Measurements from ENCODE around the gene ACSL6. TPM values are rescaled to one million over a fixed set of nuclear protein-coding genes. Genes with fewer than 3 reads are reported as not detected.

Gene ACSL6
- polyA plus RNA-seq, 1 experiment, result not detected

DNA sequence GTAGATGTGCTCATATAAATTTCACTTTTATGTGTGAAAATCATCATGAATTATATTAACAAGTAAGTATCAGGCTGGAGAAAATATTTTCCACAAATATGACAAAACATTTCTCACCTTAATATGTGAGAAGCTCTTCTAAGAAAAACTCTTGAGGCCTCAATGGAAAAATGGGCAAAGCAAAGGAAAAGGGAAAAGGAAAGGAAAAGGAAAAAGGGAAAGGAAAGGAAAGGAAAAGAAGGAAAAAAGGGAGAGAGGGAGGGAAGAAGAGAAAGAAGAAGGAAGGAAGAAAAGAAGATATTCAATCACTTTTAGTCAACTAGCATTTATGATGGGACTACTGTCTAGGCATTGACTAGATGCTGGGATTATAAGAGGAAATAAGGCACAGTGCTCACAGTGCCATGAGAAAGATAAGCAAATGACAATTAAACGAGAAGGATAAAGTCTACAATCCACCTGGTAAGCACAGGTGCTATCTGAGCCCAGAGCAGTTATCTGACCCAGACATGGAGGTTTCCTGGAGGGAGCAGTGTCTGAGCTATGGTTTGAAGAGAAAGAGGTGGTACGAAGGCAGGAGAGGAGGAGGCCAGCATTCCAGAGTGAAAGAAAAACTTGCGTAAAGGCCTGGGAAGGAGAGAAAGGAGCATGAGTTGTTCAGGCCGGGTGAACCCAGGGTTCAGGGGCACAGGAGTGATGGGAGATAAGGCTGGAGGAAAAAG, 18.3 kb upstream of the ACSL6 start:
- no peak overlapping the region for H3K4me3 ChIP-seq (ENCODE audit: low read depth, low read length)
- no peaks in the 10 kb centered on the region for H3K36me3 ChIP-seq (ENCODE audit: control insufficient read depth, insufficient read depth, low read length)
- no peak for DNase-seq (ENCODE audit: low read depth)
- CTCF ChIA-PET, result interaction anchor here (0.6 to 0.7 kb wide), 2 partner anchors 138 to 1130 kb away, joined by 3 to 7 read pairs; no protein-coding TSS in a partner anchor
- POLR2A ChIA-PET, result no interaction called here
- TF ChIP-seq CTCF (IDR thresholded peaks at IDR 0.05; ENCODE audit: insufficient read depth, low read depth, low read length), result no peak
- H3K27me3 ChIP-seq (ENCODE audit: control insufficient read depth, insufficient read depth, low read length), result peaks cover 5% of the 10 kb centered on the region

GRCh38 chr5:132027027-132027426, 15.6 kb upstream of the ACSL6 start:
- H3K4me3 ChIP-seq (ENCODE audit: low read depth, low read length), result no peak overlapping the region
- TF ChIP-seq CTCF (IDR thresholded peaks at IDR 0.05; ENCODE audit: insufficient read depth, low read depth, low read length), result no peak
- ChIA-PET POLR2A (no interaction called here), CTCF (no interaction called here)
- no peak for DNase-seq (ENCODE audit: low read depth)
- peaks cover 5% of the 10 kb centered on the region for H3K27me3 ChIP-seq (ENCODE audit: control insufficient read depth, insufficient read depth, low read length)
- no peaks in the 10 kb centered on the region for H3K36me3 ChIP-seq (ENCODE audit: control insufficient read depth, insufficient read depth, low read length)

DNA sequence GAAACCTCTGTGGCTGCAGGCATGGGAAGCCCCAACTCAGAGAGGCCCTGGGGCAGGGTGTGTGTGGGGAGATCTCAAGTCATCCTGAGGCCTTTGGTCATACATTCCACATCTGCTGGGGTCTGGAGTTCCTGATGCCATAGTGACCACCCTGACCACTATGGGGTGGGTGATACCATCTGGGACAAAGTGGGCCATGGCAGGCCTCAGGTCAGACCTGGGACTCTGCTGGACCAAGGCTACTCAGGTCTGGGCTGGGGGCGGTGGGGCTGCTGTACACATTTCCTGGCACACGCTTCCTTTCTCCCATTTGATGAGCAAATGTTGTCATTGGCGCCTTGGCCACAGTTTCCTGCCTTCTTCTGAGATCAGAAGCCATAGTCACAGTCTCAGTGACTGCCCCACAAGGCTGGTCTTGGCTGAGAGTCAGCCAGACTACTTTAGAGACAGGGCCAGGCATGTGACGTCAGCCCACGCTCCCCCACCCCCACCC, 15.1 kb upstream of the ACSL6 start:
- no peak for TF ChIP-seq CTCF (IDR thresholded peaks at IDR 0.05; ENCODE audit: insufficient read depth, low read depth, low read length)
- ChIA-PET POLR2A (no interaction called here), CTCF (no interaction called here)
- no peak for DNase-seq (ENCODE audit: low read depth)
- H3K27me3 ChIP-seq (ENCODE audit: control insufficient read depth, insufficient read depth, low read length), result peaks cover 4% of the 10 kb centered on the region
- no peak overlapping the region for H3K4me3 ChIP-seq (ENCODE audit: low read depth, low read length)
- H3K36me3 ChIP-seq (ENCODE audit: control insufficient read depth, insufficient read depth, low read length), result no peaks in the 10 kb centered on the region

GRCh38 chr5:132025403-132025971, 14.0 kb upstream of the ACSL6 start:
- H3K27me3 ChIP-seq (ENCODE audit: control insufficient read depth, insufficient read depth, low read length), result peaks cover 5% of the 10 kb centered on the region; the same call in 1 of the 2 replicates
- DNase-seq (ENCODE audit: low read depth), result no peak
- ChIA-PET POLR2A (no interaction called here), CTCF (no interaction called here)
- H3K36me3 ChIP-seq (ENCODE audit: control insufficient read depth, insufficient read depth, low read length), result no peaks in the 10 kb centered on the region
- TF ChIP-seq CTCF (IDR thresholded peaks at IDR 0.05; ENCODE audit: insufficient read depth, low read depth, low read length), result no peak
- no peak overlapping the region for H3K4me3 ChIP-seq (ENCODE audit: low read depth, low read length)

DNA sequence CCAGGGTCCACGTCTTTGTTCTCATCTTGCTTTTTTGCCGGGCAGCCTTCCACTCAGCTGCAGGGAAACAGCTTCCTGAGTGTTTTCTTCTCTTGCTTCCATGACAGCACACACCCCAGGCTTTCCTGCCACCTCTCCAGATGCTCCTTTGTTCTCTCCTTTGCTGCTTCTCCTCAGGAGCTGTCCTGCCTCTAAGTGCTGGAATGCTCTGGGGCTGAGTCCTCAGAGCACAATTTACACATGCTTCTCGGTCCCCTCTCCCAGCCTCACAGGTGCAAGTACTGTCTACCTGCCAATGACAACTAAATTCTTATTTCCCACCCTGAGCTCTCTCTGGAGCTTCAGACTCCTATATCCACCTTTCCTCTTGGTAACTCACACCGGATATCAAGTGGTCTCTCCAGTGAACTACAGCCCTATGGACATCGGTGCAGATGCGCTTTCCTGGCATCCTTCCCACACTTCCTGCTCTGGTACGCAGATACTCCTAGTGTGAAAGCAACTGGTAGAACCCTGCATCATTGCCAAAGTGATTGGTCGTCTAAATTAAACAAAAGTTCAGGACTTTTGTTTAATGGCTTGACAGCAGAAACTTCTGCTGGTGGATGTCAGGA, 13.4 kb upstream of the ACSL6 start:
- Histone ChIP-seq H3K27me3 (ENCODE audit: control insufficient read depth, insufficient read depth, low read length) (peaks cover 2% of the 10 kb centered on the region; the same call in 1 of the 2 replicates), H3K36me3 (ENCODE audit: control insufficient read depth, insufficient read depth, low read length) (no peaks in the 10 kb centered on the region), H3K4me3 (ENCODE audit: low read depth, low read length) (no peak overlapping the region)
- no peak for DNase-seq (ENCODE audit: low read depth)
- CTCF ChIA-PET, result no interaction called here
- TF ChIP-seq CTCF (IDR thresholded peaks at IDR 0.05; ENCODE audit: insufficient read depth, low read depth, low read length), result no peak
- POLR2A ChIA-PET, result no interaction called here

All from BJ (cell line).